GM12874 (cell line): Measurements from ENCODE around the gene MYOC.

Experiments used
- CTCF ChIP-seq: IDR thresholded peaks from 2 replicates; pipeline ENCODE4 v1.5.1; 2011; ENCODE audit warnings: low read depth, mild to moderate bottlenecking, control low read depth, low read length, moderate library complexity; ENCODE audit not compliant: insufficient read depth

The MYOC gene

GRCh38 chr1:171610385-171610784 lies 42.1 kb downstream of the MYOC start:
- no peak for TF ChIP-seq CTCF

GRCh38 chr1:171606402-171606941 lies 46.0 kb downstream of the MYOC start:
- TF ChIP-seq CTCF: no peak

- TF ChIP-seq CTCF: no peak
These were observed 51.6 kb downstream of the MYOC start for GRCh38 chr1:171600862-171601261.

GRCh38 chr1:171597203-171597602 lies 55.3 kb downstream of the MYOC start:
- TF ChIP-seq CTCF: no peak

GRCh38 chr1:171596705-171597104 lies 55.8 kb downstream of the MYOC start:
- TF ChIP-seq CTCF: no peak

GRCh38 chr1:171596119-171596518 lies 56.4 kb downstream of the MYOC start:
- no peak for TF ChIP-seq CTCF

- TF ChIP-seq CTCF: no peak
These were observed 57.2 kb downstream of the MYOC start for GRCh38 chr1:171595324-171595723.
